Activated CD4-positive, alpha-beta T cell treated with anti-CD3 and anti-CD28 coated beads for 4 hours (primary cell): ENCODE measurements around the gene COMMD4.

Experiments
- DNase-seq, 2 donors: peaks; one replicate each; pipeline ENCODE4 v3.0.0-alpha.2; 2020

COMMD4 gene

GRCh38 chr15:75357976-75358673, 22.3 kb downstream of the COMMD4 start:
- no peak for DNase-seq

GRCh38 chr15:75358771-75359536, 23.1 kb downstream of the COMMD4 start:
- no peak for DNase-seq

GRCh38 chr15:75359537-75360250, 23.8 kb downstream of the COMMD4 start:
- no peak for DNase-seq

GRCh38 chr15:75360391-75360790, 24.5 kb downstream of the COMMD4 start:
- no peak for DNase-seq

- no peak for DNase-seq
Observed at GRCh38 chr15:75360856-75361255, 25.0 kb downstream of the COMMD4 start.

GRCh38 chr15:75361361-75361988, 25.6 kb downstream of the COMMD4 start:
- DNase-seq = no peak

DNA sequence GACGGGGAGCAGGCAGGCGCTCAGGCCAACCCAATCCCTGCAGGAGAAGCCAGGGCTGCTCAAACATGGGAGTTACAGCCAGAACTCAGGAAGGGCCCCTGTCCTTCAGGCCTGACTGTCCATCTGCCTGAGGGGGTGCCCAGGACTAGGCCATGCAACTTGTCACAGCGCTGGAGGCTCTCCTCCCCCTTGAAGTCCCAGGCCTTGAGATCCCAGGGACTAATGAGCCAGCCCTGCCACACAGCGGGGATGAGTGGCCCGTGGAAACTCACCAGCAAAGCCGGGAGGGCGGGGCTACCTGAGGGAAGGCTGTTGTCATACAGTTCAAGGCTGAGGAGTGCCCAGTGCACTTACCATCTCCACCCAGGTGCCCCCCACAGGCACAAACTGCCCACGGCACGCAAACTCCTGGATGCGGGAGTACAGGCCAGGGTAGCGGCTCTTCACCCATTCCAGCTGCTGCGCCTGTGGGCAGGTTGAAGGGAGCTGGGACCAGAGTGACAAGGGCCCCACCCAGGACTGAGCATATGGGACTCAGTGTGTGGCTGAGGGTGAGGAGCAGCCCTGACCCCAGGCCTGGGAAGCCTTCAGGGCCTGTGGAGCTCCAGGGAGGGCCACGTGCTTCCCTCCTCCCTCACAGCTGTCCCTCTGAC, 26.3 kb downstream of the COMMD4 start:
- no peak for DNase-seq

DNA sequence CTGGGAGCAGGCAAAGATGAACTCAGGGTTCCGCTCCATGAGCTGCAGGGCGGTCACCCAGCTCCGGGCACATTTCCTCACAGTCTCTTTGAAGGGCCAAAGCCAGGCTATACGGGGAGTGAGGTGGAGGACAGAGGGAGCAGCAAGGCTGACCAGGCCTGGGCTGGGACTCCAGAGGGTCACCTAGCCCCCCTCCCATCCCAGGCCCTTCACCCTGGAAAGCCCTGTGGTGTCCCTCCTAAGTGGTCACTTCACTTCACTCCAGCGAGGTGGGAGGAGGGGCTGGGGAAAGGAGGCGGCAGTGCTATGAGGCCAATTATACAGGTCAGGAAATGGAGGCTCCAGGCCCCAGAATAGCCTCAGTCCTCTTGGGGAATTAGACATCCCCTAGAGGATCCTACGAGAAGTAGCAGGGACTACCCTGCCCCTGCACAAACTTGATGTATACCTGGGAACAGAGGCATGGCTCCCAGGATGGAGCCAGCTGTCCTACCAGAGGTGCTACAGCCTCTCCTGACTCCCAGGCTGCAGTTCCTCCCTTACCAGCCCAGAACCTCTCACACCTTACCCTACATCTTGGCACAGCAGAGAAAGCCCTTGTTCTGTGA, 26.9 kb downstream of the COMMD4 start:
- DNase-seq = no peak

GRCh38 chr15:75363786-75364185, 27.9 kb downstream of the COMMD4 start:
- DNase-seq = no peak

DNA sequence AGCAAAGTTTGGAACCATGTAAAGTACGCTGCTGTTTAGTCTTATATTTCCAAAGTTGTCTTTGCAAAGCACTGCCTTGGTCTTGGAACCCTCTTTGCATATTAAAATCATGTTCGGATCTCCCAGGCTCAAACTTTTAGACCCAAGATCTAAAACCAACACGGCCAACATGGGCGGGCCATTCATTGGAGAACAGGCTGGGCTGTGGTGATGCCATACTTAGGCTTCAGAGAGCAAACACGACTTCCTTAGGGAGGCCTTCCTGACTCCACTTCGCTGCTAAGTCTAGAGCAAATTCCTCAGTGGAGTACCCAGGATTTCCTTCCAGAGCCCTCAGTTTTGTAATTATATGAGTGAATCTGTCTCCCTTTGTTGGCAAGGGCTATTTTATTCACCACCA, 29.0 kb downstream of the COMMD4 start:
- no peak for DNase-seq

DNA sequence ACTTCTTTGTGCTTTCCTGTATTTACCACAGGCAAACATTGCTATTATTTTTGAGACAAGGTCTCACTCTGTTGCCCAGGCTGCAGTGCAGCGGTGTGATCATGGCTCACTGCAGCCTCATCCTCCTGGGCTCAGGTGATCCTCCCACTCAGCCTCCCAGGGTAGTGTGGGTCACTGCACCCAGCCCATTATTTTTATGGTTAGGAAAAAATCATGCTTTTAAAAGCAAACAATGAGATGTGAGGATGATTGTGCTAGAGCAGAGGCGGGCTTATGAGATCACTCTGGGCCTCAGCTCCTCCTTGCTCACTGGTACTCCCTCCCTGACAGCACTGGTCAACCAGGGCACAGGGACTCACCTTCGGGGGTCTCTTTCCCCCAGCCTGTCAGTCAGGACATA, 30.3 kb downstream of the COMMD4 start:
- no peak for DNase-seq

DNA sequence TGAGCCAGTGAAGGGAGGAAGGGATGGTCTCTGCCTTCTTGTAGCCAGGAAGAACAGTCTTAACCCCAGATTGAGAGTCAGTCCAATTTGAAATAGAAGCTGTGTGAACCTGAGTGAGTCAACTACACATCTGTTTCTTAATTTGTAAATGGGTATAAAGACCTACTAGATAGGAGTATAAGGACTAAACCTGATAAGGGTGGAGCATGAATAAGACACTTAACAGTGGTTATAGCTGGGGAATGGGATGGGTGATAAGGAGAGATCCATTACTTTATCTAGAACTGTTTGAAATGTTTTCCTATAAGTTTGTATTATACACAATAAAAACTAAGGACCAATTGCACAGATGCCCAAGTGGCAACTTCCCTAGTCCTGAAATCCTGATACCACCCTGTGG, 31.1 kb downstream of the COMMD4 start:
- DNase-seq = no peak

GRCh38 chr15:75367406-75367912, 31.6 kb downstream of the COMMD4 start:
- DNase-seq = no peak

DNA sequence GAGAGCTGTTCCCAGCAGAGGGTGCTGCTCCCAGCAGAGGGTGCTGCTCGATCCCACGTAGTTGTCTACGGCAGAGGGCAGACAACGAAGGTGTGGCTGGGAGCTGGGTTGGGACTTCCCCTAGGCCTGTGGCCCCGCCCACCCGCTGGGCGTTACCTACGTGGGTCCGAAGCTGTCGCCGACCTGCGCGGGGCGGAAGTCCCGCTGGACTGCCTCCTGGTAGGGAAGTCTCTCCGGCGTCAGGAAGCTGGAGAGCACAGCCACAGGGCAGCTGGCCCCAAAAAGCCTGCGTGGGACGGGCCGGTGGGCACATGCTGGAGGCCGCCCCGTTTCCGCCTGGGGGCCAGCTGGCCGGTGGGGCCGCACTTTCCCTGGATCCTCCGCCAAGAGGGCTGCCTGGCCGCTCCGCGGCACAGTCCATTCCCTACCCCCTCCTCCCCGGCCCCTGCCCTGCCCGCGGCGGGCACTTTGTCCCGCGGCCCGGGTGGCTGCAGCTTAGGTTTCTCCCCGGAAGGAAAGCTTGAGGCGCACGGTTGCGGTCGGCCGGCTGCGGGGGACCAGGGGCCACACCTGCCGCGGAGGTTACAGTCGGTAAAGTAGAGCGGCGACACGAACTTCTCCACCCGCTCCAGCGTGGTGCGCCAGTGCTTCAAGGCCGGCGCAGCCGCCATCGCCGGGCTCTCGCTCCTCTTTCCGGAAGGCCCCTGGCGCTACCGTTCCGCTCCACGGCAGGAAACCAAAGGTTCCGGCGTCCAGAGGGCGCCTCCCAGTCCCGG, 32.2 kb downstream of the COMMD4 start, which contains the start of gene MAN2C1:
Gene MAN2C1 (minus strand): TSS at position 695 of the 776 bp plus-strand sequence. CDS start 24 bp downstream, at position 671.
- DNase-seq = peak; percentile 90 to 92

- no peak for DNase-seq
Observed at GRCh38 chr15:75368689-75369239, 32.9 kb downstream of the COMMD4 start.

DNA sequence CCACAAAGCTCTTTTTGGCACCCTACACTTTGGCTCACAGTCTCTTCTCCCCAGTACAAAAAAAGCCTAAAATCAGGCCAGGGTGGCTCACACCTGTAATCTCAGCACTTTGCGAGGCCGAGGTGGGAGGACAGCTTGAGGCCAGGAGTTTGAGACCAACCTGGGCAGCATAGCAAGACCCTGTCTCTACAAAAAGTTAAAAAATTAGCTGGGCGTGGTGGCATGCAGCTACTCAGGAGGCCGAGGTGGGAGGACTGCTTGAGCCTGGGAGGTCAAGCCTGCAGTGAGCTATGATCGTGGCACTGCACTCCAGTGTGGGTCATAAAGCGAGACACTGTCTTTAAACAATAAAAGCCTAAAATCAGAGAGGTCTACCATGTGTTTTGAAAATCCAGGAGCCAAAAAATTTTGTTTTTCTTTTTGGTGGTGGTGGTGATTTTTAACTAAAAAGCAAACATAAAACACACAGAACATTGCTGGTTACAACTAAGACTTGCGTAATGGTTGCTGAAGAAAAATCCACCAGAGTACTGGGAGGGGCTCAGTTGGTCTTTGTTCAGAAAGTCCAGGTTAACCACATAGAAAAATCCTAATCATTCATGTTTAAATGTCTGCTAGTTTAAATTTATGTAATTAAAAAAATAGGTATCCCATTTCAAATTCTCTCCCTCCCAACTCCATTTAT, 34.2 kb downstream of the COMMD4 start:
- no peak for DNase-seq

GRCh38 chr15:75371486-75371885, 35.6 kb downstream of the COMMD4 start:
- DNase-seq = no peak

DNA sequence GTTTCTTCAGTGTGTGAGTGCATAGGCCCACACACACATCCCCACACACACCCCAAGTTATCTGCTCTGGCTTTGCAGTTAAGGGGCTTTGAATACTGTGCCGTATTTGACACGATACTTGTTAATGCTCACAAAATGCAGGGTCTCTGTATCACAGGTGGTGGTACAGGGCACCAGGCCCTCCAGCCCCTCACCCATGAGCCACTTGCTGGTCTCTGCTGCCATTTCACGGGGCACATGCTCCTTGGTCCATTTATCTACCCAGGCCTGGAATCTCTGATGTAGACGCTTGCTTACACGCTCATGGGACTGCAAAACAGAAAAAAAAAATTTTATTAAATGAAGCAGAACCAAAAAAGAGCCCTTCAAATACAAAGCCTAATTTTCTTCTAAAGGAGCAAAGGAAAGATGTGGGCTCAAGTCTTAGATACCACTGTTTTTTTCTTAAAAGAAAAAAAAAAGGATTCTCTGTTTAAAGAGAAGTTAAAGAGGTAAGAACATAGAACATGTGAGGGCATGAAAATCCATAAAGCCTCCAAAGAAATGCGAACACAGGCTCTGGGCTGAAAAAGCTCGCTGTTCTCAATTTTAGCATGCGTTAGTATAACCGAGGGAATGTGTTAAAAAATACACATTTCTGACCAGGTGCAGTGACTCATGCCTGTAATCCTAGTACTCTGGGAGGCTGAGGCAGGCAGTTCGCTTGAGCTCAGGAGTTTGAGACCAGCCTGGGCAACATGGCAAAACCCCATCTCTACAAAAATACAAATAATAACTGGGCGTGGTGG, 36.2 kb downstream of the COMMD4 start:
- DNase-seq = no peak

- DNase-seq = no peak
Observed at GRCh38 chr15:75380773-75381172, 44.9 kb downstream of the COMMD4 start.
